Measurements from ENCODE around the gene FAM200C. TPM values are rescaled to one million over a fixed set of nuclear protein-coding genes. Genes with fewer than 3 reads are reported as not detected.

Gene FAM200C
- total RNA-seq, 1 donor from 2014 or later = 1.1 TPM

- H3K27me3 ChIP-seq (ENCODE audit: control insufficient read depth, insufficient read depth, low read length) = no peaks in the 10 kb centered on the region
- no peaks in the 10 kb centered on the region for H3K36me3 ChIP-seq (ENCODE audit: control insufficient read depth, insufficient read depth, low read length)
- FAIRE-seq (no peak), DNase-seq (ENCODE audit: low read depth) (no peak)
- no peak overlapping the region for H3K4me3 ChIP-seq (ENCODE audit: low read depth, low read length)
- TF ChIP-seq CTCF (IDR thresholded peaks at IDR 0.05; ENCODE audit: insufficient read depth, low read length, severe bottlenecking) = no peak
Measured at GRCh38 chr5:160359816-160360215, 40.0 kb downstream of the FAM200C start.

GRCh38 chr5:160359242-160359641, 40.6 kb downstream of the FAM200C start:
- Histone ChIP-seq H3K36me3 (ENCODE audit: control insufficient read depth, insufficient read depth, low read length) (no peaks in the 10 kb centered on the region), H3K27me3 (ENCODE audit: control insufficient read depth, insufficient read depth, low read length) (no peaks in the 10 kb centered on the region), H3K4me3 (ENCODE audit: low read depth, low read length) (no peak overlapping the region)
- DNase-seq (ENCODE audit: low read depth) (no peak), FAIRE-seq (no peak)
- no peak for TF ChIP-seq CTCF (IDR thresholded peaks at IDR 0.05; ENCODE audit: insufficient read depth, low read length, severe bottlenecking)

- FAIRE-seq = no peak
- TF ChIP-seq CTCF (IDR thresholded peaks at IDR 0.05; ENCODE audit: insufficient read depth, low read length, severe bottlenecking) = no peak
Measured at GRCh38 chr5:160357861-160358411, 41.9 kb downstream of the FAM200C start.

GRCh38 chr5:160357394-160357793, 42.5 kb downstream of the FAM200C start:
- FAIRE-seq (no peak), DNase-seq (ENCODE audit: low read depth) (no peak)
- no peaks in the 10 kb centered on the region for H3K36me3 ChIP-seq (ENCODE audit: control insufficient read depth, insufficient read depth, low read length)
- no peak for TF ChIP-seq CTCF (IDR thresholded peaks at IDR 0.05; ENCODE audit: insufficient read depth, low read length, severe bottlenecking)
- no peak overlapping the region for H3K4me3 ChIP-seq (ENCODE audit: low read depth, low read length)
- no peaks in the 10 kb centered on the region for H3K27me3 ChIP-seq (ENCODE audit: control insufficient read depth, insufficient read depth, low read length)

More at GRCh38 chr5:160357861-160358411, 41.9 kb downstream of the FAM200C start:
- H3K36me3 ChIP-seq (ENCODE audit: control insufficient read depth, insufficient read depth, low read length) = no peaks in the 10 kb centered on the region
- H3K4me3 ChIP-seq (ENCODE audit: low read depth, low read length) = no peak overlapping the region
- no peak for DNase-seq (ENCODE audit: low read depth)
- no peaks in the 10 kb centered on the region for H3K27me3 ChIP-seq (ENCODE audit: control insufficient read depth, insufficient read depth, low read length)

GRCh38 chr5:160356550-160357347, 43.1 kb downstream of the FAM200C start:
- DNase-seq (ENCODE audit: low read depth) (no peak), FAIRE-seq (no peak)
- no peak for TF ChIP-seq CTCF (IDR thresholded peaks at IDR 0.05; ENCODE audit: insufficient read depth, low read length, severe bottlenecking)
- no peaks in the 10 kb centered on the region for H3K27me3 ChIP-seq (ENCODE audit: control insufficient read depth, insufficient read depth, low read length)
- no peaks in the 10 kb centered on the region for H3K36me3 ChIP-seq (ENCODE audit: control insufficient read depth, insufficient read depth, low read length)
- H3K4me3 ChIP-seq (ENCODE audit: low read depth, low read length) = no peak overlapping the region

Data from bronchial epithelial cell (primary cell).